GM20431 (cell line): ENCODE results near the gene ALS2CL.

Experiments
- in situ Hi-C: fragments of 300-500 bp; cut with MseI, MboI; formaldehyde crosslinking; loops from one replicate; pipeline ENCODE4 v1.15.0; 2020; ENCODE audit warnings: low sequenced_read_pairs; ENCODE audit not compliant: unreplicated experiment

The ALS2CL gene

GRCh38 chr3:46706771-46707582, 13.5 kb upstream of the ALS2CL start:
- in situ Hi-C loops: loop anchor here (10.0 to 25.0 kb wide), 2 partner anchors 188 to 630 kb away; no protein-coding TSS in a partner anchor

GRCh38 chr3:46705751-46706552, 12.5 kb upstream of the ALS2CL start:
- in situ Hi-C loops: loop anchor here (10.0 to 25.0 kb wide), 2 partner anchors 189 to 631 kb away; no protein-coding TSS in a partner anchor

- in situ Hi-C loops: loop anchor here (10.0 to 25.0 kb wide), 2 partner anchors 190 to 632 kb away; no protein-coding TSS in a partner anchor
These were observed 11.6 kb upstream of the ALS2CL start for GRCh38 chr3:46705022-46705530.

DNA sequence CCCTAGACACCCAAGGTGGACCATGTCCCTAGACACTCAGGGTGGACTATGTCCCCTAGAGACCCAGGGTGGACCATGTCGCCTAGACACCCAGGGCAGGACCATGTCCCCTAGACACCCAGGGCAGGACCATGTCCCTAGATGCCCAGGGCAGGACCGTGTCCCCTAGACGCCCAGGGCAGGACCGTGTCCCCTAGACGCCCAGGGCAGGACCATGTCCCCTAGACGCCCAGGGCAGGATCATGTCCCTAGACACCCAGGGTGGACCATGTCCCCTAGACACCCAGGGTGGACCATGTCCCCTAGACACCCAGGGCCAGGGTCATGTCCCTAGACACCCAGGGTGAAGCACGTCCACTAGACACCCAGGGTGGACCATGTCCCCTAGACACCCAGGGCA, 10.9 kb upstream of the ALS2CL start:
- in situ Hi-C loops: loop anchor here (10.0 to 25.0 kb wide), 2 partner anchors 190 to 633 kb away; no protein-coding TSS in a partner anchor

DNA sequence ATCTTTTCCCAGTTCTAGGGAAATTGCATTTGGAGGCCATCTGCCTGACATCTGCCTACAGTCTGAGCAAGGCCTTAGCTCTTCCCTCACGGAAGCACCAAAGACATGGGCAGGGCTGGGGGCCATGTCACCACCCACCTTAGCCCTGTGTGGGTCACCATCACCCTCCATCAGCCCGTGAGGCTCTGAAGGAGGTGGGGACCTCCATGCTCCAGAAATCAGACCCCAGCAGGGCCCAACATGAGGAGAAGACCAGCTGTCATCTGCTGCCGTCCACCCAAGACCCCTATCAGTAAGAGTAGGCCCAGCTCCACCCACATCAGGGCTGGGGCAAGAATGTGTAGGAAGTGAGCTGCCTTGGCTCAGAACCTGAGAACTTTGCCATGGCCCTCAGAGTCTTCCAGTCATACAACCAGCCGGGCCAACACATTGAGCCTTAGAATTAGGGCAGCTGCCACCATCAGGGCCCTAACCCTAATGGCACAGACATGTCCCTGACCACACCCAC, 9.6 kb upstream of the ALS2CL start:
- in situ Hi-C loops: loop anchor here (10.0 to 25.0 kb wide), 2 partner anchors 192 to 634 kb away; no protein-coding TSS in a partner anchor

GRCh38 chr3:46702246-46703012, 8.9 kb upstream of the ALS2CL start:
- in situ Hi-C loops: loop anchor here (10.0 to 25.0 kb wide), 2 partner anchors 192 to 635 kb away; no protein-coding TSS in a partner anchor

GRCh38 chr3:46701181-46701939, 7.9 kb upstream of the ALS2CL start, which contains the start of gene TMIE:
Gene TMIE (plus strand): TSS chr3:46701392. CDS start chr3:46701488, 96 bp downstream.
- in situ Hi-C loops: loop anchor here (10.0 to 25.0 kb wide), 2 partner anchors 193 to 636 kb away; no protein-coding TSS in a partner anchor

GRCh38 chr3:46700772-46701171, 7.3 kb upstream of the ALS2CL start:
- in situ Hi-C loops: loop anchor here (10.0 to 25.0 kb wide), 2 partner anchors 194 to 637 kb away; no protein-coding TSS in a partner anchor

- in situ Hi-C loops: loop anchor here (10.0 to 25.0 kb wide), 2 partner anchors 195 to 637 kb away; no protein-coding TSS in a partner anchor
These were observed 6.4 kb upstream of the ALS2CL start for GRCh38 chr3:46699676-46700523.

DNA sequence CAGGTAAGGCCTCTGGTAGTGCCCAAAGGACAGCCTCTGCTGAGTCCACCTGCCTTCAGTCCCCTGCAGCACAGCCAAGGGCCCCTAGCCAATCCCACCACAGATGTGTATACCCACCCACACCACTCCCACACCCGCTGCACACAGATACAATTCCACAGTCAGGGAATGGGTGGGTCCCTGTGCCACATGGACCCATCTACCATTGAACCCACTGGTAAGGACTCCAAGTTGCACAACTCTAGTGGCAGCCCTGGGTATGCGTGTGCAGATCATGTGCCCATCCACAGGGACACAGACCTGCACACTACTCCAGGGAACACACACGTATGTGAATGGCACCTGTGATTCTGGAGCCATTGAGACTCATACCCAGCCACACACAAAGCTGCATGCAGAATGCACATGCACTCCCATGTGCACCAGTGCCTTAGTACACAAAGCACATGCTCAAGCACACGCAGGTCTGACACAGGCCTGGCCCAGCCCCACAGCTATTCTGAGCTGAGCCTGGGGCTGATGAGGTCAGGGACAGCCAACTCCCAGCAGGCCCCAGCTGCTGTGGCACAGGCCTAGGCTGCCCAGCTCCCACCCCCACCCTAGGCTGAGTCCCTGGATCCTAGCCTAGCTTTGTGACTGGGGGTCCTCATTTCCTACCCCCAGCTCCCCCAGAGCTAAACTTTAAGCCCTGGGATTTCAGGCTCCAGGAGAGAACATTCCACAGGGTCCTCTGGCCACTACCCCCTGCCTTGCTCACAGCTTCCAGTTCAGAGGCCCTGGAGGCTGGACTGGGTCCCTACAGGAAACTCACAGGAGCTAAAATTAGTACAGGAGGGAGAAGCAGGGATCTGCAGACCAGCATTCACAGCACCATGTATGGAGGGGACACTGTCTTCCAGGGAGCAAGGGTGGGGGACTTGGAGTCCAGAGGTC, 2.7 kb upstream of the ALS2CL start:
- in situ Hi-C loops: no loop called here

GRCh38 chr3:46695177-46695961, 1.9 kb upstream of the ALS2CL start:
- in situ Hi-C loops: no loop called here

- in situ Hi-C loops: no loop called here
These were observed 1.0 kb upstream of the ALS2CL start for GRCh38 chr3:46694520-46694919.

GRCh38 chr3:46693892-46694226, 380 bp upstream of the ALS2CL start:
- in situ Hi-C loops: no loop called here

- in situ Hi-C loops: no loop called here
These were observed 901 bp downstream of the ALS2CL start for GRCh38 chr3:46692566-46692990.

DNA sequence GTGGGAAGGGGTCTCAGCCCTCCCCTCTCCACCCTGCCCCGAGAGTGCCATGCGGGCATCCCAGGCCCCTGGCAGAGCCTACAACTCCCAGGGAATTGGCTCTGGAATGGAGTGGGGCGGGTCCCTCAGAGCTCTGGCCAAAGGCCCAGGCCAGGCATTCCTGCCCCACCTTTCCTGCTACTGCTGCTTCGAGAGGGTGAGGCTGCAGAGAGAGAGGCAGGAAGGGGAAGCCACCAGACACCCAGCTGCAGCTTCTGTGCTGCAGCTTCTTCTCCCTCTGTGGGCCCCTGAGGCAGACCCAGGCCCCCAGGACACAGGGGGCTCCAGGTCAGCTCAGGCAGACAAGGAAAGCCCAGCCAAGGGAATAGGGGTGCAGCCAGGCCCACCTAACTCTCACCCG, 2.7 kb downstream of the ALS2CL start:
- in situ Hi-C loops: no loop called here

DNA sequence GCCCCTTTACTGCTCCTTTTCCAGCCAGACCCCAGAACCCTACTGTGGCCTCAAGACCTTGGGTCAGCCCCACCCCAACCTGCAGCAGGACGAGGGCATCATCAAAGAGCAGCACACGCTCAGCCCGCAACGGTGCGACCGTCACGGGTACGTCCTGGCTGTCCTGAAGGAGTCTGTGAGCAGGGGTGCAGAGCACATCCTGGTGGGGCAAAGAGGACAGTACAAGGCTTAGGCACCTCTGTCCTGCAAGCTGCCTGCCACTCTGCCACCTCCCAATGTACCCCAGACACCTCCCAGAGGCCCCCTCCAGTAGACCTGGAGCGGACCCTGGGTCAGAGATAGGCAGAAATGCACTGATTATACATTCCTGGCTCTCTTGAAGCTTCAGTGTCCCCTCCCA, 8.0 kb downstream of the ALS2CL start:
- in situ Hi-C loops: no loop called here
